Measurements from ENCODE around the gene KRTAP4-6.
"Not testable (repeated sequence)": the region's sequence is repeated elsewhere in the genome, so short reads cannot be mapped to it uniquely, and the experiment has no call there.

KRTAP4-6 gene

GRCh38 chr17:41141361-41141760 lies 1.0 kb upstream of the KRTAP4-6 start:
- no peak overlapping the region for H3K4me3 ChIP-seq (IDR thresholded peaks at IDR 0.05; ENCODE audit: insufficient read depth, low read depth, low read length)
- no peak overlapping the region for H3K9ac ChIP-seq
- no peak overlapping the region for H2AFZ ChIP-seq (ENCODE audit: low read depth)
- H3K4me1 ChIP-seq (ENCODE audit: low read depth, poor library complexity, severe bottlenecking): no peaks in the 10 kb centered on the region
- H3K79me2 ChIP-seq (ENCODE audit: insufficient read depth, low read depth): no peaks in the 10 kb centered on the region
- H3K27ac ChIP-seq: no peak overlapping the region
- H3K27me3 ChIP-seq (ENCODE audit: insufficient read depth, low read depth): no peaks in the 10 kb centered on the region
- TF ChIP-seq CTCF (conservative IDR thresholded peaks at IDR 0.05; ENCODE audit: low read depth, low read length): no peak
- no peak overlapping the region for H3K4me2 ChIP-seq
- H3K36me3 ChIP-seq (ENCODE audit: insufficient read depth): no peaks in the 10 kb centered on the region
- H4K20me1 ChIP-seq (ENCODE audit: insufficient read depth): no peaks in the 10 kb centered on the region

GRCh38 chr17:41139865-41140264 lies 479 bp downstream of the KRTAP4-6 start:
- not testable (repeated sequence) for H3K79me2 ChIP-seq (ENCODE audit: insufficient read depth, low read depth); H3K4me1 ChIP-seq (ENCODE audit: low read depth, poor library complexity, severe bottlenecking); H4K20me1 ChIP-seq (ENCODE audit: insufficient read depth); H2AFZ ChIP-seq (ENCODE audit: low read depth); H3K4me2 ChIP-seq; H3K27me3 ChIP-seq (ENCODE audit: insufficient read depth, low read depth); H3K27ac ChIP-seq; H3K9ac ChIP-seq; H3K4me3 ChIP-seq (IDR thresholded peaks at IDR 0.05; ENCODE audit: insufficient read depth, low read depth, low read length); H3K36me3 ChIP-seq (ENCODE audit: insufficient read depth)

- Histone ChIP-seq H3K4me2 (no peak overlapping the region), H3K27ac (no peak overlapping the region), H3K36me3 (ENCODE audit: insufficient read depth) (no peaks in the 10 kb centered on the region), H3K4me1 (ENCODE audit: low read depth, poor library complexity, severe bottlenecking) (no peaks in the 10 kb centered on the region), H2AFZ (ENCODE audit: low read depth) (no peak overlapping the region), H3K27me3 (ENCODE audit: insufficient read depth, low read depth) (no peaks in the 10 kb centered on the region), H3K4me3 (IDR thresholded peaks at IDR 0.05; ENCODE audit: insufficient read depth, low read depth, low read length) (no peak overlapping the region), H3K79me2 (ENCODE audit: insufficient read depth, low read depth) (no peaks in the 10 kb centered on the region), H3K9ac (no peak overlapping the region), H4K20me1 (ENCODE audit: insufficient read depth) (no peaks in the 10 kb centered on the region)
- no peak for TF ChIP-seq CTCF (conservative IDR thresholded peaks at IDR 0.05; ENCODE audit: low read depth, low read length)
Observed at GRCh38 chr17:41133880-41134735, 6.2 kb downstream of the KRTAP4-6 start.

GRCh38 chr17:41131979-41132378 lies 8.4 kb downstream of the KRTAP4-6 start:
- H2AFZ ChIP-seq (ENCODE audit: low read depth): no peak overlapping the region
- no peak overlapping the region for H3K27ac ChIP-seq
- no peak overlapping the region for H3K4me2 ChIP-seq
- no peaks in the 10 kb centered on the region for H3K27me3 ChIP-seq (ENCODE audit: insufficient read depth, low read depth)
- no peaks in the 10 kb centered on the region for H4K20me1 ChIP-seq (ENCODE audit: insufficient read depth)
- H3K9ac ChIP-seq: no peak overlapping the region
- no peaks in the 10 kb centered on the region for H3K36me3 ChIP-seq (ENCODE audit: insufficient read depth)
- no peaks in the 10 kb centered on the region for H3K4me1 ChIP-seq (ENCODE audit: low read depth, poor library complexity, severe bottlenecking)
- no peak overlapping the region for H3K4me3 ChIP-seq (IDR thresholded peaks at IDR 0.05; ENCODE audit: insufficient read depth, low read depth, low read length)
- no peaks in the 10 kb centered on the region for H3K79me2 ChIP-seq (ENCODE audit: insufficient read depth, low read depth)
- no peak for TF ChIP-seq CTCF (conservative IDR thresholded peaks at IDR 0.05; ENCODE audit: low read depth, low read length)

GRCh38 chr17:41127371-41127770 lies 13.0 kb downstream of the KRTAP4-6 start:
- Histone ChIP-seq H3K4me1 (ENCODE audit: low read depth, poor library complexity, severe bottlenecking) (no peaks in the 10 kb centered on the region), H3K27ac (no peak overlapping the region), H4K20me1 (ENCODE audit: insufficient read depth) (no peaks in the 10 kb centered on the region), H3K9ac (no peak overlapping the region), H2AFZ (ENCODE audit: low read depth) (no peak overlapping the region), H3K4me2 (no peak overlapping the region), H3K36me3 (ENCODE audit: insufficient read depth) (no peaks in the 10 kb centered on the region), H3K4me3 (IDR thresholded peaks at IDR 0.05; ENCODE audit: insufficient read depth, low read depth, low read length) (no peak overlapping the region), H3K79me2 (ENCODE audit: insufficient read depth, low read depth) (no peaks in the 10 kb centered on the region), H3K27me3 (ENCODE audit: insufficient read depth, low read depth) (no peaks in the 10 kb centered on the region)
- no peak for TF ChIP-seq CTCF (conservative IDR thresholded peaks at IDR 0.05; ENCODE audit: low read depth, low read length)

Measured in KMS-11 (cell line).